GM12872 (cell line): Measurements from ENCODE around the gene SLC5A7.

ENCODE experiments used
- CTCF ChIP-seq: IDR thresholded peaks from 3 replicates; pipeline ENCODE4 v1.5.1; 2011; ENCODE audit warnings: low read depth, mild to moderate bottlenecking, low read length, moderate library complexity; ENCODE audit not compliant: insufficient read depth

Gene SLC5A7

GRCh38 chr2:107992069-107992468 lies 5.7 kb downstream of the SLC5A7 start:
- no peak for TF ChIP-seq CTCF

DNA sequence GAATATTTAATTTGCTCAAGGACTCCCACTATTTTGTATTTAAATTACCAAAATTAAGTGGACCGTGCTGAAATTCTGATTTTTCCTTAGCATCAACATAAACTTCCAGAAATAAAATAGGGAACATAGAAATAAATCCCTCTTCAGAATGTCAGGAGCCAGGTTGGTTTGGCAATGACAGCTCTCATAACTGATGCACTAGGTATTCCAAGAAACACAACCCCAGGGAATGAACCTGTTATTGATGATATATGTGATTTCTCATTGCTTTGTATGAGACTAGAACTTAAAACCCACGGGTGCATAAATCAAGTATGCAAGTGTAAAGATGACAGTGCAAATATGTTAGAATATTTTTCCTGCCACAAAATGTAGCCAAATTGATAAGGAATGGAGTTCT lies 12.8 kb downstream of the SLC5A7 start:
- TF ChIP-seq CTCF = no peak

GRCh38 chr2:108010912-108011591 lies 24.7 kb downstream of the SLC5A7 start:
- TF ChIP-seq CTCF = no peak

GRCh38 chr2:108013305-108013704 lies 27.0 kb downstream of the SLC5A7 start:
- TF ChIP-seq CTCF = no peak

- TF ChIP-seq CTCF = no peak
Observed at GRCh38 chr2:108022628-108023027, 36.3 kb downstream of the SLC5A7 start.

GRCh38 chr2:108023776-108024175 lies 37.5 kb downstream of the SLC5A7 start:
- TF ChIP-seq CTCF = no peak

DNA sequence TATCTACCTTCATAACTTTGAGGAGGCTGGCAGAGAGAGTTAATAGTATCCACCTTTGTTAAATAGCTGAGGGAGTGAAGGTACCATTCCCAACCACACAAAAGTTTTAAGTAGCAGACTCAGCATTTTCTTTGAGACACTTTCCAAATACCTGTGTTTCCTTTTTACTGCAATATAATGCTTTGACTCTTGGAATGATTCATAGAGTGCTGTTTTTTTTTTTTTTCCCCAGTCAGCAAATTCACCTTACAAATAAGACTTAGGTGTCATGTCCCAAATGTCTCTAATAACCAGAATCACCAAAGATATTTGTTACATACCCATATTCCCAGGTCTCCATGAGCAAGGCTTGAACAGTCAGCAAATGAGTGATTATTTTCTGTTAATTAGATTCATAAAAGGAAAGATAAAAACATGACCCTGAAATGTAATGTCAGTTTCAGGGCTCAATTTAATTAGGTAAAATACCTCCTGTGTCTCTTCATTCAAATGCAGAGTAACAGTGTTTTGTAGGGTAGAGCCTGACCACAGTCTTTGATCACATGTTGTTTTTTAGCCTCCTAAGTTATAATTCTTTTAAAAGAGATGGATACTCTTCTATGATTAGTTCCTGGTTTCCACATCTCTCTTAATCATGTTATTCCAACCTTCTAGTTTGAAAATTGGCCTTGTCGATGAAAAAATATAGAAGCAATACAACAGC lies 39.9 kb downstream of the SLC5A7 start:
- TF ChIP-seq CTCF = no peak
